Activated CD4-positive, alpha-beta memory T cell treated with anti-CD3 and anti-CD28 coated beads for 36 hours (primary cell): ENCODE results near the gene XAB2. TPM values are rescaled to one million over a fixed set of nuclear protein-coding genes. Genes with fewer than 3 reads are reported as not detected.
"Not testable (repeated sequence)": the region's sequence is repeated elsewhere in the genome, so short reads cannot be mapped to it uniquely, and the experiment has no call there.

Source experiments
- CTCF ChIA-PET: fragments of 350-600 bp; sonication (Branson Sonifier 250); formaldehyde crosslinking; loops from one replicate; lab custom pipeline; 2021; ENCODE audit warnings: antibody characterized with exemption, inconsistent platforms; lab: Charles Lee
- POLR2A ChIA-PET: fragments of 350-600 bp; sonication (Branson Sonifier 250); formaldehyde crosslinking; loops from one replicate; lab custom pipeline; 2021; ENCODE audit warnings: antibody characterized with exemption; lab: Charles Lee
- DNase-seq: peaks from one replicate; pipeline ENCODE4 v3.0.0-alpha.2; 2020
- H3K27ac Mint-ChIP-seq: one replicate; pipeline ENCODE4 v1.8.0; 2021; ENCODE audit warnings: mixed read lengths
- H3K27me3 Mint-ChIP-seq: one replicate; pipeline ENCODE4 v1.8.0; 2021; ENCODE audit warnings: mixed read lengths
- H3K36me3 Mint-ChIP-seq: one replicate; pipeline ENCODE4 v1.8.0; 2021; ENCODE audit warnings: mixed read lengths
- H3K4me1 Mint-ChIP-seq: one replicate; pipeline ENCODE4 v1.8.0; 2021; ENCODE audit warnings: low read depth, mixed read lengths
- H3K4me3 Mint-ChIP-seq: one replicate; pipeline ENCODE4 v1.8.0; 2021; ENCODE audit warnings: mild to moderate bottlenecking, mixed read lengths
- H3K9me3 Mint-ChIP-seq: one replicate; pipeline ENCODE4 v1.8.0; 2021; ENCODE audit warnings: mixed read lengths
- intact Hi-C: fragments of 100-400 bp; cut with micrococcal nuclease; formaldehyde crosslinking; loops from one replicate; pipeline ENCODE4 v1.15.1; 2023
- microRNA-seq: library from miRNA; unstranded; fragments of <30 nt; microRNA quantifications from one replicate; pipeline ENCODE4 v1.2.0, GENCODE V29; 2022; ENCODE audit warnings: borderline number of aligned reads, borderline microRNAs expressed, borderline replicate concordance
- total RNA-seq, 2 experiments: library from RNA; stranded (reverse); gene quantifications; one replicate each; pipeline ENCODE4 v1.2.3, GENCODE V29; 2021

Gene XAB2
- total RNA-seq, 2 experiments from 2014 or later: 50.0 to 52.4 TPM

GRCh38 chr19:7578127-7578526 is 51.2 kb downstream of the XAB2 start:
- H3K9me3 Mint-ChIP-seq: no peaks in the 10 kb centered on the region
- intact Hi-C loops: no loop called here
- H3K27me3 Mint-ChIP-seq: peaks cover 7% of the 10 kb centered on the region
- no peak for DNase-seq
- no peak overlapping the region for H3K27ac Mint-ChIP-seq
- CTCF ChIA-PET: interaction anchor here (3.5 kb wide), 1 partner anchor 9 kb away, joined by 24 read pairs; no protein-coding TSS in a partner anchor
- H3K36me3 Mint-ChIP-seq: no peaks in the 10 kb centered on the region
- no peaks in the 10 kb centered on the region for H3K4me1 Mint-ChIP-seq
- POLR2A ChIA-PET: no interaction called here
- H3K4me3 Mint-ChIP-seq: no peak overlapping the region

GRCh38 chr19:7577422-7577821 is 51.9 kb downstream of the XAB2 start:
- H3K36me3 Mint-ChIP-seq, DNase-seq, H3K27me3 Mint-ChIP-seq, POLR2A ChIA-PET, intact Hi-C loops, H3K4me1 Mint-ChIP-seq, H3K9me3 Mint-ChIP-seq, H3K4me3 Mint-ChIP-seq, H3K27ac Mint-ChIP-seq: not testable (repeated sequence)
- CTCF ChIA-PET: interaction anchor here (3.5 kb wide), 1 partner anchor 9 kb away, joined by 24 read pairs; no protein-coding TSS in a partner anchor

GRCh38 chr19:7575434-7576040 is 53.8 kb downstream of the XAB2 start:
- Mint-ChIP-seq H3K4me3 (no peak overlapping the region), H3K27me3 (peaks cover 7% of the 10 kb centered on the region), H3K36me3 (no peaks in the 10 kb centered on the region), H3K4me1 (no peaks in the 10 kb centered on the region), H3K9me3 (no peaks in the 10 kb centered on the region), H3K27ac (no peak overlapping the region)
- intact Hi-C loops: no loop called here
- ChIA-PET POLR2A (no interaction called here), CTCF (no interaction called here)
- DNase-seq: peak; percentile 18

GRCh38 chr19:7570761-7571160 is 58.6 kb downstream of the XAB2 start:
- no peak for DNase-seq
- no peak overlapping the region for H3K27ac Mint-ChIP-seq
- no peaks in the 10 kb centered on the region for H3K36me3 Mint-ChIP-seq
- H3K9me3 Mint-ChIP-seq: no peaks in the 10 kb centered on the region
- peaks cover 7% of the 10 kb centered on the region for H3K27me3 Mint-ChIP-seq
- H3K4me3 Mint-ChIP-seq: no peak overlapping the region
- ChIA-PET POLR2A (no interaction called here), CTCF (interaction anchor here (1.0 to 1.2 kb wide), 2 partner anchors 229 to 235 kb away, joined by 3 to 4 read pairs; no protein-coding TSS in a partner anchor)
- intact Hi-C loops: no loop called here
- H3K4me1 Mint-ChIP-seq: no peaks in the 10 kb centered on the region

Small RNA genes within 50 kb of the gene (microRNA-seq; reads per million reads assigned to microRNA genes)
- not detected for gene MIR6792

Other genes starting within 250 kb of the XAB2 start
- 1 to 10 TPM; 2.1 to 2.2 TPM for gene PEX11G, start 140.5 kb downstream of the XAB2 start, total RNA-seq
- 1 to 10 TPM; 4.6 to 6.0 TPM for gene ZNF358, start 113.4 kb downstream of the XAB2 start, total RNA-seq
- 1 to 10 TPM; 7.4 to 9.5 TPM for gene MCOLN1, start 106.9 kb downstream of the XAB2 start, total RNA-seq
- gene PNPLA6, start 93.8 kb downstream of the XAB2 start, total RNA-seq: 100 to 1,000 TPM; 106 to 121 TPM
- under 1 TPM; 0.17 to 0.31 TPM for gene CAMSAP3, start 33.7 kb downstream of the XAB2 start, total RNA-seq
- gene PET100, start 248 bp upstream of the XAB2 start, total RNA-seq: 100 to 1,000 TPM; 106 to 114 TPM
- under 1 TPM; 0.41 to 0.62 TPM for gene PCP2, start 4.2 kb upstream of the XAB2 start, total RNA-seq
- 100 to 1,000 TPM; 109 to 111 TPM for gene STXBP2, start 7.6 kb upstream of the XAB2 start, total RNA-seq
- not detected for gene RETN, start 39.5 kb upstream of the XAB2 start, total RNA-seq
- not detected for gene MCEMP1, start 47.5 kb upstream of the XAB2 start, total RNA-seq
- gene TRAPPC5, start 51.3 kb upstream of the XAB2 start, total RNA-seq: 10 to 100 TPM; 77.5 to 88.2 TPM
- 1 to 10 TPM; 3.5 to 4.1 TPM for gene FCER2, start 72.6 kb upstream of the XAB2 start, total RNA-seq
- not detected for gene CLEC4G, start 102.6 kb upstream of the XAB2 start, total RNA-seq
- gene CD209, start 118.0 kb upstream of the XAB2 start, total RNA-seq: not detected
- gene CLEC4M, start 133.7 kb upstream of the XAB2 start, total RNA-seq: not detected
- 1 to 10 TPM; 5.0 to 5.6 TPM for gene EVI5L, start 200.7 kb upstream of the XAB2 start, total RNA-seq
- under 1 TPM; 0.14 to 0.19 TPM for gene PRR36, start 244.8 kb upstream of the XAB2 start, total RNA-seq